ENCODE measurements around the gene SGMS2.
"Not testable (repeated sequence)": the region's sequence is repeated elsewhere in the genome, so short reads cannot be mapped to it uniquely, and the experiment has no call there.

The SGMS2 gene

GRCh38 chr4:107870916-107871786, 46.4 kb downstream of the SGMS2 start:
- no peak for DNase-seq

- DNase-seq, result no peak
Measured at GRCh38 chr4:107874024-107874423, 49.3 kb downstream of the SGMS2 start.

GRCh38 chr4:107876099-107876498, 51.4 kb downstream of the SGMS2 start:
- no peak for DNase-seq

GRCh38 chr4:107877361-107877760, 52.6 kb downstream of the SGMS2 start:
- DNase-seq, result no peak

- DNase-seq, result no peak
Measured at GRCh38 chr4:107885865-107886264, 61.1 kb downstream of the SGMS2 start.

GRCh38 chr4:107888237-107888636, 63.5 kb downstream of the SGMS2 start:
- DNase-seq, result no peak

GRCh38 chr4:107890779-107891178, 66.0 kb downstream of the SGMS2 start:
- no peak for DNase-seq

- DNase-seq, result no peak
Measured at GRCh38 chr4:107891299-107891698, 66.6 kb downstream of the SGMS2 start.

- DNase-seq, result no peak
Measured at GRCh38 chr4:107893171-107894137, 68.7 kb downstream of the SGMS2 start.

GRCh38 chr4:107894138-107894603, 69.4 kb downstream of the SGMS2 start:
- DNase-seq, result no peak

- DNase-seq, result no peak
Measured at GRCh38 chr4:107896158-107896645, 71.5 kb downstream of the SGMS2 start.

- DNase-seq, result no peak
Measured at GRCh38 chr4:107896646-107897045, 71.9 kb downstream of the SGMS2 start.

GRCh38 chr4:107897823-107898222, 73.1 kb downstream of the SGMS2 start:
- no peak for DNase-seq

- DNase-seq, result no peak
Measured at GRCh38 chr4:107900067-107900466, 75.3 kb downstream of the SGMS2 start.

GRCh38 chr4:107900508-107900907, 75.8 kb downstream of the SGMS2 start:
- no peak for DNase-seq

- no peak for DNase-seq
Measured at GRCh38 chr4:107901213-107901934, 76.6 kb downstream of the SGMS2 start.

GRCh38 chr4:107902715-107903114, 78.0 kb downstream of the SGMS2 start:
- DNase-seq, result no peak

- DNase-seq, result not testable (repeated sequence)
Measured at GRCh38 chr4:107905082-107905481, 80.3 kb downstream of the SGMS2 start.

GRCh38 chr4:107906458-107907100, 81.8 kb downstream of the SGMS2 start:
- DNase-seq, result no peak

GRCh38 chr4:107908377-107908776, 83.6 kb downstream of the SGMS2 start:
- no peak for DNase-seq

- DNase-seq, result peak in 1 of 2 experiments; percentile 18
Measured at GRCh38 chr4:107913283-107913899, 88.7 kb downstream of the SGMS2 start.

GRCh38 chr4:107915220-107915619, 90.5 kb downstream of the SGMS2 start:
- no peak for DNase-seq
